HEK293 (cell line): ENCODE measurements around the gene GATAD2A.

ENCODE experiments used
- CTCF ChIP-seq: fragments of 450-650 bp; formaldehyde crosslinking; IDR thresholded peaks from 2 replicates; pipeline ENCODE4 v1.5.1; 2016; ENCODE audit warnings: missing biosample characterization, missing genetic modification characterization
- EGR2 ChIP-seq: fragments of 450-650 bp; formaldehyde crosslinking; IDR thresholded peaks from 2 replicates; pipeline ENCODE4 v1.5.1; 2016; ENCODE audit warnings: low read depth, missing biosample characterization, missing genetic modification characterization
- MYNN ChIP-seq: fragments of 450-650 bp; formaldehyde crosslinking; IDR thresholded peaks from 2 replicates; pipeline ENCODE4 v1.5.1; 2016; ENCODE audit warnings: missing biosample characterization, missing genetic modification characterization, borderline replicate concordance
- REST ChIP-seq: fragments of 450-650 bp; formaldehyde crosslinking; IDR thresholded peaks from 2 replicates; pipeline ENCODE4 v1.5.1; 2016; ENCODE audit warnings: missing biosample characterization, missing genetic modification characterization
- TCF7L2 ChIP-seq: IDR thresholded peaks from 2 replicates; pipeline ENCODE4 v1.6.1; 2011; ENCODE audit warnings: low read depth, mild to moderate bottlenecking, inconsistent platforms, low read length, moderate library complexity, borderline replicate concordance
- ZNF174 ChIP-seq: fragments of 450-650 bp; formaldehyde crosslinking; IDR thresholded peaks from 2 replicates; pipeline ENCODE4 v1.5.0; 2017; ENCODE audit warnings: missing biosample characterization, mild to moderate bottlenecking, missing genetic modification characterization
- ZNF24 ChIP-seq: fragments of 450-650 bp; formaldehyde crosslinking; IDR thresholded peaks from 2 replicates; pipeline ENCODE4 v1.5.1; 2016; ENCODE audit warnings: missing biosample characterization, missing genetic modification characterization
- ZNF416 ChIP-seq: fragments of 450-650 bp; formaldehyde crosslinking; IDR thresholded peaks from 2 replicates; pipeline ENCODE4 v1.5.1; 2016; ENCODE audit warnings: missing biosample characterization, missing genetic modification characterization
- ZNF521 ChIP-seq: fragments of 450-650 bp; formaldehyde crosslinking; IDR thresholded peaks from 2 replicates; pipeline ENCODE4 v1.5.1; 2017; ENCODE audit warnings: missing biosample characterization, mild to moderate bottlenecking, missing genetic modification characterization
- ZNF777 ChIP-seq: fragments of 450-650 bp; formaldehyde crosslinking; IDR thresholded peaks from 2 replicates; pipeline ENCODE4 v1.5.1; 2017; ENCODE audit warnings: missing biosample characterization, missing genetic modification characterization, borderline replicate concordance
- ZSCAN30 ChIP-seq: fragments of 450-650 bp; IDR thresholded peaks from 2 replicates; pipeline ENCODE4 v1.5.1; 2018; ENCODE audit warnings: missing biosample characterization, mild to moderate bottlenecking, missing genetic modification characterization, moderate library complexity

- TF ChIP-seq ZNF174 (tag by site-specific recombination) (no peak), ZNF24 (tag by site-specific recombination) (no peak), ZNF521 (tag by site-specific recombination) (no peak), ZNF777 (no peak), EGR2 (tag by site-specific recombination) (no peak), CTCF (tag by site-specific recombination) (no peak), REST (tag by site-specific recombination) (no peak), MYNN (tag by site-specific recombination) (no peak), ZSCAN30 (tag by site-specific recombination) (no peak), ZNF416 (no peak), TCF7L2 (no peak)
These were observed 86.6 kb downstream of the GATAD2A start for GRCh38 chr19:19492026-19492610.
